ENCODE data around the gene ERBB4. TPM values are rescaled to one million over a fixed set of nuclear protein-coding genes. Genes with fewer than 3 reads are reported as not detected.

ERBB4 gene
- total RNA-seq, 1 donor from 2014 or later, result 2.6 TPM

DNA sequence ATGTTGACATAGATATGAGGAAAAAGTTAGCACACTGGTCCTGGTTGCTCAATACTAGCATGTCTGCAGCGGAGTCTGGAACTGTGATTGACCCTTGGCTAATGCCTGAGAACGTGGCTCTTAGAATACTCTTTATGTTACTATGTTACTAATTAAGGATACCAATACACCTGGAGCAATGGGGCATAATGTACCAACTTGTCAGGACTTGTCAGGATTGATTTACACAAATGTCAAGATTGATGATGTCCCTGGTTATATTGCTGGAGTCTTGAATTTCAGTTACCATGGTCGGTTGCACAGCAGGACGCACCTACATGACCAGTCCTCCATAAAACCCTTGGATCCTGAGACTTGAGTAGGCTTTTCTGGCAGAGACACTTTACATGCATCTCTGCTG is 1171.3 kb downstream of the ERBB4 start:
- H3K27me3 ChIP-seq (ENCODE audit: control insufficient read depth, insufficient read depth, low read length), result no peaks in the 10 kb centered on the region
- no peak overlapping the region for H3K4me3 ChIP-seq (ENCODE audit: low read depth, low read length)
- TF ChIP-seq, protein P1, sequence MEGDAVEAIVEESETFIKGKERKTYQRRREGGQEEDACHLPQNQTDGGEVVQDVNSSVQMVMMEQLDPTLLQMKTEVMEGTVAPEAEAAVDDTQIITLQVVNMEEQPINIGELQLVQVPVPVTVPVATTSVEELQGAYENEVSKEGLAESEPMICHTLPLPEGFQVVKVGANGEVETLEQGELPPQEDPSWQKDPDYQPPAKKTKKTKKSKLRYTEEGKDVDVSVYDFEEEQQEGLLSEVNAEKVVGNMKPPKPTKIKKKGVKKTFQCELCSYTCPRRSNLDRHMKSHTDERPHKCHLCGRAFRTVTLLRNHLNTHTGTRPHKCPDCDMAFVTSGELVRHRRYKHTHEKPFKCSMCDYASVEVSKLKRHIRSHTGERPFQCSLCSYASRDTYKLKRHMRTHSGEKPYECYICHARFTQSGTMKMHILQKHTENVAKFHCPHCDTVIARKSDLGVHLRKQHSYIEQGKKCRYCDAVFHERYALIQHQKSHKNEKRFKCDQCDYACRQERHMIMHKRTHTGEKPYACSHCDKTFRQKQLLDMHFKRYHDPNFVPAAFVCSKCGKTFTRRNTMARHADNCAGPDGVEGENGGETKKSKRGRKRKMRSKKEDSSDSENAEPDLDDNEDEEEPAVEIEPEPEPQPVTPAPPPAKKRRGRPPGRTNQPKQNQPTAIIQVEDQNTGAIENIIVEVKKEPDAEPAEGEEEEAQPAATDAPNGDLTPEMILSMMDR (IDR thresholded peaks at IDR 0.05; ENCODE audit: insufficient read depth, low read length, poor library complexity, severe bottlenecking), result no peak
- DNase-seq (ENCODE audit: low read depth), result peak; percentile 12
- H3K36me3 ChIP-seq (ENCODE audit: control insufficient read depth, insufficient read depth, low read length), result no peaks in the 10 kb centered on the region

DNA sequence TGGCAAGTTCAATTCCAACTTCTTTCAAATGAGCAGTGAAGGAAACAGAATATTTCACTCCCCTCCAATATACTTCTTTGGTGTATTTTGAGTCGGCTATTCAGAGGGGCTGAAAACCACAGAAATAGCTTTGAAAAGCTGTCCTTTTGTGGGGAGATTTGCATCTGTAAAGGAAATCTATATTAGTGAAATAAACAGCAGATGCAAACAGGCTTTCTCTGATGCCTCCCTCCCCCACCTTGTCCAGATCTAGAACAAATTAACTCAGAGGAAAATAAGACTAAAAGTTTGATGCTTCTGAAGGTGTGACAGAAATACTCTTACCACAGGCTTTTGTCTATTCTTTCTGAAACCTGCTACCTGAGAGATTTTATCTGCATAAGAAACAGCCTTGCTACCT is 1173.7 kb downstream of the ERBB4 start:
- Histone ChIP-seq H3K36me3 (ENCODE audit: control insufficient read depth, insufficient read depth, low read length) (no peaks in the 10 kb centered on the region), H3K4me3 (ENCODE audit: low read depth, low read length) (no peak overlapping the region), H3K27me3 (ENCODE audit: control insufficient read depth, insufficient read depth, low read length) (no peaks in the 10 kb centered on the region)
- TF ChIP-seq, protein P1 (IDR thresholded peaks at IDR 0.05; ENCODE audit: insufficient read depth, low read length, poor library complexity, severe bottlenecking), result no peak
- no peak for DNase-seq (ENCODE audit: low read depth)

DNA sequence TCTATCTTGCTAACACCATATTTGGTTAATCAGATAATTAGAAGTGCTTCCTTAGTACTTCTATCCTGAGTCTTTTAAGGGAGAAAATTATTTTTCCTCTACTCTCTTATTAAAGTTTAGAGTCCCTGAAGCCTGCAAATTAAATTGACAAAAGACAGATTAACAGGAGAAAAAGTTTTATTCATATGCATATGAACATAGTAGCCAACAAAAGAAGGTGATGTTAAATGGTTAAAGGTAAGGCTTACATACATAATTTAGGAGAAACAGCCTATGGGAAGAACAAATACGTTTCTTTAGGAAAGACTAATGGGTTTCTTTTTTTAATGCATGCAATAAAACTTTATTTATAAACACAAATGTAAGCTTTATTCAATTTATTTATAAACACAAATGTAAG is 1177.2 kb downstream of the ERBB4 start:
- DNase-seq (ENCODE audit: low read depth), result no peak
- Histone ChIP-seq H3K4me3 (ENCODE audit: low read depth, low read length) (no peak overlapping the region), H3K36me3 (ENCODE audit: control insufficient read depth, insufficient read depth, low read length) (no peaks in the 10 kb centered on the region), H3K27me3 (ENCODE audit: control insufficient read depth, insufficient read depth, low read length) (no peaks in the 10 kb centered on the region)
- TF ChIP-seq, protein P1 (IDR thresholded peaks at IDR 0.05; ENCODE audit: insufficient read depth, low read length, poor library complexity, severe bottlenecking), result no peak

DNA sequence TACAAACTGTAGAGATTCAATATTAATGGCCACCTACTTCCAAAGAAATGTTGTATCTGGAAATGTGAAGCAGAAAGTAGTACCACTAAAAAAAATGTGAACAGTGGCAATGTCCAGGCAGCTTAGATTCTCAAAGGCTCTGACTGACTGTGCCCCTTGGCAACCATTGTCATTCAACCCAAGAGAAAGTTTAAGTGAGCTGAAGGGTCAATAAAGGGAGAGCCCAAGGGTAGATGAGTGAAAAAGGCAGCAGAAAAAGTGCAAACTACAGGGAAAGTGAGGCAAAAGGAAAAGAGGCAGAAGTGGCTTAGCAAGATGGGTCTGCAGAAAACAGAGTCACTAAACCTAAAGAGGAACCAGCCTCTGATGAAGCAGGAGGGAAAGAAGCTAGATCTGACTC is 1179.3 kb downstream of the ERBB4 start:
- TF ChIP-seq, protein P1 (IDR thresholded peaks at IDR 0.05; ENCODE audit: insufficient read depth, low read length, poor library complexity, severe bottlenecking), result no peak
- Histone ChIP-seq H3K27me3 (ENCODE audit: control insufficient read depth, insufficient read depth, low read length) (no peaks in the 10 kb centered on the region), H3K4me3 (ENCODE audit: low read depth, low read length) (no peak overlapping the region), H3K36me3 (ENCODE audit: control insufficient read depth, insufficient read depth, low read length) (no peaks in the 10 kb centered on the region)
- DNase-seq (ENCODE audit: low read depth), result no peak

DNA sequence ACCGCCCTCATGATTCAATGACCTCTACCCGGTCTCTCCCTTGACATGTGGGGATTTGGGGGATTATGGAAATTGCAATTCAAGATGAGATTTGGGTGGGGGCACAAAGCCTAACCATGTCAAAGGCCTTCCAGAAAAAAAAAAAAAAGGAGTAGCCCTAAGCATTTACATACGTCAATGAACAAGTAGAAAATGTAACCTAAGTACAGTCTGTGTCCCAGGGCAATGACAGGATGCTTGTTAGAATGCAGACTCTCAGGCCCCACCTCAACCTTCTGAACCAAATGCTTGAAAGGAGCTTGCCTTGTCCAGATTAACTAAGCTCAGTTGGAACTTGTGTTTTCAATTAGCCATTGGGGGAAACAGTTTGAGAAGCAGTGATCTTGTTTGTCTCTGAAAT is 1180.1 kb downstream of the ERBB4 start:
- no peak overlapping the region for H3K4me3 ChIP-seq (ENCODE audit: low read depth, low read length)
- no peaks in the 10 kb centered on the region for H3K27me3 ChIP-seq (ENCODE audit: control insufficient read depth, insufficient read depth, low read length)
- TF ChIP-seq, protein P1 (IDR thresholded peaks at IDR 0.05; ENCODE audit: insufficient read depth, low read length, poor library complexity, severe bottlenecking), result no peak
- no peaks in the 10 kb centered on the region for H3K36me3 ChIP-seq (ENCODE audit: control insufficient read depth, insufficient read depth, low read length)
- no peak for DNase-seq (ENCODE audit: low read depth)

DNA sequence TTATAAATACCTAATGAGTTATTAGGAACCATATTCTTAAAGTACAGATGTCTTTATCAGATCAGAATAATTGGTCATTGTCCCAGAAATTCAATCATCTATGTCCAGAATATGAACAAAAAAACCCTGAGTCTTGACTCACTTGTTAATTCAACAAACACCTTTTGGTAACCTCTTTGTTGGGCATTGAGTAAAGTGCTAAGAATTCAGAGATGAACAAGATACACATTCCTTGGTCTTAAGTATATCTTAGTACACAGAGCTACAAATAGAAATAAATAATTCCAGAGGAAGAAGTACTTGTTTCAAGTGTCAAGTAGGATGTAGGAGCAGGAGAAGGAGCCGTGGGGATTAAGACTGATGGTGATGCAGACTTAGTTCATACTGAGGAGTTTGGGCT is 1184.1 kb downstream of the ERBB4 start:
- H3K4me3 ChIP-seq (ENCODE audit: low read depth, low read length), result no peak overlapping the region
- DNase-seq (ENCODE audit: low read depth), result no peak
- no peaks in the 10 kb centered on the region for H3K36me3 ChIP-seq (ENCODE audit: control insufficient read depth, insufficient read depth, low read length)
- H3K27me3 ChIP-seq (ENCODE audit: control insufficient read depth, insufficient read depth, low read length), result no peaks in the 10 kb centered on the region
- TF ChIP-seq, protein P1 (IDR thresholded peaks at IDR 0.05; ENCODE audit: insufficient read depth, low read length, poor library complexity, severe bottlenecking), result no peak

Data from kidney epithelial cell (primary cell).